Epithelial cell of prostate (primary cell): ENCODE results near the gene KIF3A.

Experiments
- DNase-seq: peaks from one replicate; pipeline ENCODE4 v3.0.0-alpha.2; 2011; ENCODE audit warnings: low read depth, low spot score
- H3K27ac ChIP-seq: fragments of 450-650 bp; 2 replicates; pipeline ENCODE4 v1.5.1; 2017; ENCODE audit warnings: mild to moderate bottlenecking

Gene KIF3A

GRCh38 chr5:132648355-132648754, 89.0 kb downstream of the KIF3A start:
- DNase-seq: no peak
- no peak overlapping the region for H3K27ac ChIP-seq

- H3K27ac ChIP-seq: no peak overlapping the region
- DNase-seq: no peak
Measured at GRCh38 chr5:132647473-132647872, 89.9 kb downstream of the KIF3A start.

GRCh38 chr5:132646583-132647266, 90.6 kb downstream of the KIF3A start:
- H3K27ac ChIP-seq: no peak overlapping the region
- DNase-seq: no peak

GRCh38 chr5:132644177-132644576, 93.2 kb downstream of the KIF3A start:
- no peak for DNase-seq
- no peak overlapping the region for H3K27ac ChIP-seq
